Breast epithelium (tissue), 3 donors: ENCODE data around the gene FOXS1.

Experiments used
- POLR2A ChIP-seq: fragments of 450-650 bp; IDR thresholded peaks from one replicate; pipeline ENCODE4 v1.6.1; 2016; ENCODE audit warnings: antibody characterized with exemption, mild to moderate bottlenecking, moderate library complexity
- POLR2AphosphoS5 ChIP-seq, 3 donors: sonication (generic); formaldehyde crosslinking; IDR thresholded peaks; one replicate each; pipeline ENCODE4 v1.6.1; 2017; ENCODE audit warnings: antibody characterized with exemption in 3 of 3
- TF ChIP-seq, protein P1 (sequence below), 3 donors: fragments of 450-650 bp; IDR thresholded peaks; one replicate each; pipeline ENCODE4 v1.5.1; 2016 to 2017; ENCODE audit warnings: antibody characterized with exemption in 3 of 3, mild to moderate bottlenecking in 3 of 3, moderate library complexity in 3 of 3

DNA sequence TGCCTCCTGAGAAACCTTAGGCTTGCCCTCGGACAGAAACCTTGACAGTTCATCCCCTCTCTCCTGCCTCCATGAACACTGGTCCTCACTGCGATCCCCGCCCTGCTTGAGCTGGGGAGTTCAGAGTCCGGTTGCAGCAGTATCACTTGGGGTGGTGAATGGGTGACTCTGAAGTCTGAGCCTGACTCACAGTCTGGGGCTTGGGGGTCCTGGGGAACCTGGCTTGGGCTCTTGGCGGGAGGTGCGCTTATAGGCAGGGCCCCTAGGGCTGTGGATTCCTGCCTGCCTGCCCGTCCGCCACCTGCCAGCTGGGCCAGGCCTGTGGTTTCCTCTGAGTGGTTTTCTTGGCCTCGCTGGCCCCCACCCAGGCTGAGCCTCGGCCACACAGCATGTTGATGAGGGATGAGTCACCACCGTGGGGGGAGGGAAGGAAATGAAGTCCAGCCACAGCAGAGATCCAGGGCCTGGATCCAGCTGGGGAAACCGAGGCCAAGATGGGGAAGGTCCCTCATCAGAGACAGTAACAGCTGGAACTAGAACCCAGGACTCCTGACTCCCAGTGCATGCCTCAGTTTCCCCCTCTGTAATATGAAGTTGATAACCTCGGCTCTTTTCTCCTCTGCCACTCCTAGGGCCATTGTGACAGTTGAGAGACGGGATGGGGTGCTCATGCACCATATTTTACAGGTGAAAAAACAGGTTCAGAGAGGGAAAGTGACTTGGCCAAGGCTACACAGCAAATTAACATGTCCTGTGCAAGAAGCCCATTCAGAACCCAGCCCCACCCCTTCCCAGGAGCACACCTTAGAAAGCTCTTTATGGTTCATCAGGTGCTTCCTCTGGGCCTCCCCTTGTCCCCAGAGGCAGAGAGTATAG lies 9.2 kb downstream of the FOXS1 start:
- TF ChIP-seq POLR2AphosphoS5 (IDR thresholded peaks at IDR 0.05) (peak; percentile 13 to 52 (median 21)), POLR2A (no peak)
- TF ChIP-seq, protein P1, sequence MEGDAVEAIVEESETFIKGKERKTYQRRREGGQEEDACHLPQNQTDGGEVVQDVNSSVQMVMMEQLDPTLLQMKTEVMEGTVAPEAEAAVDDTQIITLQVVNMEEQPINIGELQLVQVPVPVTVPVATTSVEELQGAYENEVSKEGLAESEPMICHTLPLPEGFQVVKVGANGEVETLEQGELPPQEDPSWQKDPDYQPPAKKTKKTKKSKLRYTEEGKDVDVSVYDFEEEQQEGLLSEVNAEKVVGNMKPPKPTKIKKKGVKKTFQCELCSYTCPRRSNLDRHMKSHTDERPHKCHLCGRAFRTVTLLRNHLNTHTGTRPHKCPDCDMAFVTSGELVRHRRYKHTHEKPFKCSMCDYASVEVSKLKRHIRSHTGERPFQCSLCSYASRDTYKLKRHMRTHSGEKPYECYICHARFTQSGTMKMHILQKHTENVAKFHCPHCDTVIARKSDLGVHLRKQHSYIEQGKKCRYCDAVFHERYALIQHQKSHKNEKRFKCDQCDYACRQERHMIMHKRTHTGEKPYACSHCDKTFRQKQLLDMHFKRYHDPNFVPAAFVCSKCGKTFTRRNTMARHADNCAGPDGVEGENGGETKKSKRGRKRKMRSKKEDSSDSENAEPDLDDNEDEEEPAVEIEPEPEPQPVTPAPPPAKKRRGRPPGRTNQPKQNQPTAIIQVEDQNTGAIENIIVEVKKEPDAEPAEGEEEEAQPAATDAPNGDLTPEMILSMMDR (IDR thresholded peaks at IDR 0.05): no peak
